ENCODE results near the gene SNX7.

- TF ChIP-seq, protein P1, sequence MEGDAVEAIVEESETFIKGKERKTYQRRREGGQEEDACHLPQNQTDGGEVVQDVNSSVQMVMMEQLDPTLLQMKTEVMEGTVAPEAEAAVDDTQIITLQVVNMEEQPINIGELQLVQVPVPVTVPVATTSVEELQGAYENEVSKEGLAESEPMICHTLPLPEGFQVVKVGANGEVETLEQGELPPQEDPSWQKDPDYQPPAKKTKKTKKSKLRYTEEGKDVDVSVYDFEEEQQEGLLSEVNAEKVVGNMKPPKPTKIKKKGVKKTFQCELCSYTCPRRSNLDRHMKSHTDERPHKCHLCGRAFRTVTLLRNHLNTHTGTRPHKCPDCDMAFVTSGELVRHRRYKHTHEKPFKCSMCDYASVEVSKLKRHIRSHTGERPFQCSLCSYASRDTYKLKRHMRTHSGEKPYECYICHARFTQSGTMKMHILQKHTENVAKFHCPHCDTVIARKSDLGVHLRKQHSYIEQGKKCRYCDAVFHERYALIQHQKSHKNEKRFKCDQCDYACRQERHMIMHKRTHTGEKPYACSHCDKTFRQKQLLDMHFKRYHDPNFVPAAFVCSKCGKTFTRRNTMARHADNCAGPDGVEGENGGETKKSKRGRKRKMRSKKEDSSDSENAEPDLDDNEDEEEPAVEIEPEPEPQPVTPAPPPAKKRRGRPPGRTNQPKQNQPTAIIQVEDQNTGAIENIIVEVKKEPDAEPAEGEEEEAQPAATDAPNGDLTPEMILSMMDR (IDR thresholded peaks at IDR 0.05): no peak
- TF ChIP-seq POLR2A (IDR thresholded peaks at IDR 0.05): no peak
Measured at GRCh38 chr1:98672189-98672588, 10.7 kb downstream of the SNX7 start.

Data from uterus (tissue), 2 donors.